ENCODE data around the gene CPE. TPM values are rescaled to one million over a fixed set of nuclear protein-coding genes. Genes with fewer than 3 reads are reported as not detected.

CPE gene
- total RNA-seq, 1 donor from 2014 or later, result 63.6 TPM

DNA sequence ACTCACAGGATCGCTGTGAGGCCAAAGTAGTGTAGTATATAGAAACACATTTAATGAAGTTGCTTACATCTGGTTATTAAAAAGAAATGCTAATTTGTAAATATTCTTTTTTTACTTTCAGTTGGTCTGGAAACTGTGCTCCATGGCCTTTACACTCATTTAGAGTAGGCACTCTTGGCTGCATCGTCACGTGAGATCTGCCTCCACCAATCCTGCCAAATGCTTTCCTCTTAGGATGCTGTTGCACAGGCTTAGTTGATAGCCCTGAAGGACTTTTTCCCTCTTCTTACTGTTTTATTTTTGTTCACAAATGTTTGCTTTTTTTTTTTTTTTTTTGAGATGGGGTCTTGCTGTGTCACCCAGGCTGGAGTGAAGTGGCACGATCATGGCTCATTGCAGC lies 6.3 kb downstream of the CPE start:
- Histone ChIP-seq H3K4me1 (no peaks in the 10 kb centered on the region), H3K4me3 (no peak overlapping the region), H3K9me3 (no peaks in the 10 kb centered on the region), H3K27me3 (peaks cover 8% of the 10 kb centered on the region), H3K27ac (no peak overlapping the region), H3K36me3 (no peaks in the 10 kb centered on the region)
- DNase-seq (no peak), ATAC-seq (no peak)
- TF ChIP-seq, protein P1, sequence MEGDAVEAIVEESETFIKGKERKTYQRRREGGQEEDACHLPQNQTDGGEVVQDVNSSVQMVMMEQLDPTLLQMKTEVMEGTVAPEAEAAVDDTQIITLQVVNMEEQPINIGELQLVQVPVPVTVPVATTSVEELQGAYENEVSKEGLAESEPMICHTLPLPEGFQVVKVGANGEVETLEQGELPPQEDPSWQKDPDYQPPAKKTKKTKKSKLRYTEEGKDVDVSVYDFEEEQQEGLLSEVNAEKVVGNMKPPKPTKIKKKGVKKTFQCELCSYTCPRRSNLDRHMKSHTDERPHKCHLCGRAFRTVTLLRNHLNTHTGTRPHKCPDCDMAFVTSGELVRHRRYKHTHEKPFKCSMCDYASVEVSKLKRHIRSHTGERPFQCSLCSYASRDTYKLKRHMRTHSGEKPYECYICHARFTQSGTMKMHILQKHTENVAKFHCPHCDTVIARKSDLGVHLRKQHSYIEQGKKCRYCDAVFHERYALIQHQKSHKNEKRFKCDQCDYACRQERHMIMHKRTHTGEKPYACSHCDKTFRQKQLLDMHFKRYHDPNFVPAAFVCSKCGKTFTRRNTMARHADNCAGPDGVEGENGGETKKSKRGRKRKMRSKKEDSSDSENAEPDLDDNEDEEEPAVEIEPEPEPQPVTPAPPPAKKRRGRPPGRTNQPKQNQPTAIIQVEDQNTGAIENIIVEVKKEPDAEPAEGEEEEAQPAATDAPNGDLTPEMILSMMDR (IDR thresholded peaks at IDR 0.05), result no peak
- intact Hi-C loops (cut with DNase I), result no loop called here

- Histone ChIP-seq H3K4me3 (no peak overlapping the region), H3K36me3 (no peaks in the 10 kb centered on the region), H3K9me3 (no peaks in the 10 kb centered on the region), H3K27ac (no peak overlapping the region), H3K27me3 (no peaks in the 10 kb centered on the region), H3K4me1 (no peaks in the 10 kb centered on the region)
- ATAC-seq, result no peak
- no peak for DNase-seq
- intact Hi-C loops (cut with DNase I), result no loop called here
- TF ChIP-seq, protein P1 (IDR thresholded peaks at IDR 0.05), result no peak
Measured at GRCh38 chr4:165386328-165386727, 7.5 kb downstream of the CPE start.

- Histone ChIP-seq H3K27me3 (no peaks in the 10 kb centered on the region), H3K4me3 (no peak overlapping the region), H3K27ac (no peak overlapping the region), H3K9me3 (no peaks in the 10 kb centered on the region), H3K4me1 (no peaks in the 10 kb centered on the region), H3K36me3 (no peaks in the 10 kb centered on the region)
- ATAC-seq (no peak), DNase-seq (no peak)
- TF ChIP-seq, protein P1 (IDR thresholded peaks at IDR 0.05), result no peak
- intact Hi-C loops (cut with DNase I), result no loop called here
Measured at GRCh38 chr4:165388756-165389155, 9.9 kb downstream of the CPE start.

- Histone ChIP-seq H3K9me3 (no peaks in the 10 kb centered on the region), H3K27me3 (no peaks in the 10 kb centered on the region), H3K4me3 (no peak overlapping the region), H3K36me3 (no peaks in the 10 kb centered on the region), H3K4me1 (no peaks in the 10 kb centered on the region), H3K27ac (no peak overlapping the region)
- DNase-seq, result no peak
- no peak for ATAC-seq
- intact Hi-C loops (cut with DNase I), result no loop called here
- TF ChIP-seq, protein P1 (IDR thresholded peaks at IDR 0.05), result no peak
Measured at GRCh38 chr4:165393051-165393450, 14.2 kb downstream of the CPE start.

- H3K4me3 ChIP-seq, result no peak overlapping the region
- DNase-seq (no peak), ATAC-seq (no peak)
- H3K27ac ChIP-seq, result no peak overlapping the region
- intact Hi-C loops (cut with DNase I), result no loop called here
- H3K27me3 ChIP-seq, result no peaks in the 10 kb centered on the region
- no peaks in the 10 kb centered on the region for H3K36me3 ChIP-seq
- no peaks in the 10 kb centered on the region for H3K9me3 ChIP-seq
- TF ChIP-seq, protein P1 (IDR thresholded peaks at IDR 0.05), result no peak
- no peaks in the 10 kb centered on the region for H3K4me1 ChIP-seq
Measured at GRCh38 chr4:165393704-165394103, 14.9 kb downstream of the CPE start.

DNA sequence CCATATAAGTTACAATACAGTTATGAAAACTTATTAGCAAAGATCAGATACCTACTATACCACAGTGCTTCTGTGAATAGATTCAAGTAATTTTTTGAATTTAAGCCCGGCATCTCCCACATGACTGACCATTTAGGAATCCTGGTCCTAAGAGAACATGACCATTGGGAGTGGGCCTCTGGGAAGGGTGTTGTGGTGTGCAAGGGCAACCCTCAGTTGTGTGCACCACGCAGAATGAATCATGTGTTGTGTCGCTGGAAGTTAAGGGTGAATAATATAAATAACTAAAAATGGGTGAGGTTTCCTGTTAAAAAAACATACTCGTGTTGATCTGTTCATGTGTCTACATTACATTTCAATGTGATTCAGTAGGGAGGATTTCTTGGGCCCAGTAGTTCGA lies 15.5 kb downstream of the CPE start:
- Histone ChIP-seq H3K27me3 (no peaks in the 10 kb centered on the region), H3K27ac (no peak overlapping the region), H3K36me3 (no peaks in the 10 kb centered on the region), H3K4me3 (no peak overlapping the region), H3K4me1 (no peaks in the 10 kb centered on the region), H3K9me3 (no peaks in the 10 kb centered on the region)
- ATAC-seq, result no peak
- DNase-seq, result no peak
- intact Hi-C loops (cut with DNase I), result no loop called here
- TF ChIP-seq, protein P1 (IDR thresholded peaks at IDR 0.05), result no peak
